Fibroblast of villous mesenchyme (primary cell): ENCODE measurements around the gene INCA1. TPM values are rescaled to one million over a fixed set of nuclear protein-coding genes. Genes with fewer than 3 reads are reported as not detected.

Experiments used
- DNase-seq: peaks from one replicate; pipeline ENCODE4 v3.0.0-alpha.2; 2010; ENCODE audit warnings: low read depth
- H3K4me3 ChIP-seq: 2 replicates; pipeline ENCODE4 v1.5.1; 2011; ENCODE audit warnings: low read depth, mild to moderate bottlenecking, low read length
- total RNA-seq: library from RNA; depleted of rRNA; stranded (reverse); fragments of >200 nt; gene quantifications from 2 replicates; pipeline ENCODE4 v1.2.3, GENCODE V29; 2012
- TF ChIP-seq, protein P1 (sequence below): IDR thresholded peaks from 2 replicates; pipeline ENCODE4 v1.5.1; 2012; ENCODE audit warnings: low read depth, mild to moderate bottlenecking, low read length; ENCODE audit not compliant: insufficient read depth

INCA1 gene
- total RNA-seq, 1 donor = 1.3 TPM

- H3K4me3 ChIP-seq = no peak overlapping the region
- DNase-seq = no peak
- TF ChIP-seq, protein P1, sequence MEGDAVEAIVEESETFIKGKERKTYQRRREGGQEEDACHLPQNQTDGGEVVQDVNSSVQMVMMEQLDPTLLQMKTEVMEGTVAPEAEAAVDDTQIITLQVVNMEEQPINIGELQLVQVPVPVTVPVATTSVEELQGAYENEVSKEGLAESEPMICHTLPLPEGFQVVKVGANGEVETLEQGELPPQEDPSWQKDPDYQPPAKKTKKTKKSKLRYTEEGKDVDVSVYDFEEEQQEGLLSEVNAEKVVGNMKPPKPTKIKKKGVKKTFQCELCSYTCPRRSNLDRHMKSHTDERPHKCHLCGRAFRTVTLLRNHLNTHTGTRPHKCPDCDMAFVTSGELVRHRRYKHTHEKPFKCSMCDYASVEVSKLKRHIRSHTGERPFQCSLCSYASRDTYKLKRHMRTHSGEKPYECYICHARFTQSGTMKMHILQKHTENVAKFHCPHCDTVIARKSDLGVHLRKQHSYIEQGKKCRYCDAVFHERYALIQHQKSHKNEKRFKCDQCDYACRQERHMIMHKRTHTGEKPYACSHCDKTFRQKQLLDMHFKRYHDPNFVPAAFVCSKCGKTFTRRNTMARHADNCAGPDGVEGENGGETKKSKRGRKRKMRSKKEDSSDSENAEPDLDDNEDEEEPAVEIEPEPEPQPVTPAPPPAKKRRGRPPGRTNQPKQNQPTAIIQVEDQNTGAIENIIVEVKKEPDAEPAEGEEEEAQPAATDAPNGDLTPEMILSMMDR = no peak
Measured at GRCh38 chr17:4982305-4982704, 15.0 kb downstream of the INCA1 start.

- no peak overlapping the region for H3K4me3 ChIP-seq
- TF ChIP-seq, protein P1 = peak; percentile 79
- peak; percentile 60 for DNase-seq
Measured at GRCh38 chr17:4980644-4981216, 16.6 kb downstream of the INCA1 start.

- no peak for DNase-seq
Measured at GRCh38 chr17:4978726-4979125, 18.6 kb downstream of the INCA1 start.

DNA sequence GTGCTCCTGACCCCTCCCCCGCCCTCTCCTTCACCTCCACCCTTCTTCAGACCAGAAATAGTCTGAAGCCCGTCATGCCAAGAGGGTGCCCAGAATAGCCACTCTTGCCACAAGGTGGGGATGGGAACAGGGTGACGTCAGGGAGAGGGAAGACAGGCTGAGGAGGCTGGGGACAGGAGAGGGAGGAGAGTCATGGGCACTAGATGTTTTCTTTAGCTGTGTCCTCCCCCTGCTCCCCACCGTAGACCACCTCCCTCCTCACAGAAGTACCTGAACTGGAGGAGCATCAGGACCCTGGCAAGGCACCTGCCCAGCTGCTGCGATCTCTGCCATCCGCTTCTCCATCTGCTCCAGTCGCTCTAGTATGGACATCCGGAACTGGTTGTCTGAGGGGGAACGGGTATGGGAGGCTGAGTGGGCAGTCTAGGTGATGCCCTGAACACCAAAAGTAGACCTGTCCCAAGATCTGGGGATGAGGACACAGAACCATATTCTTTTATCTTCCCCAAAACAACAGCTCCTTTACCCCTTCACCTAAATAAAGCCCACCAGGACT, 23.1 kb downstream of the INCA1 start:
- TF ChIP-seq, protein P1 = no peak
- no peak for DNase-seq
- no peak overlapping the region for H3K4me3 ChIP-seq

More at GRCh38 chr17:4978726-4979125, 18.6 kb downstream of the INCA1 start:
- TF ChIP-seq, protein P1 = no peak
- H3K4me3 ChIP-seq = no peak overlapping the region

DNA sequence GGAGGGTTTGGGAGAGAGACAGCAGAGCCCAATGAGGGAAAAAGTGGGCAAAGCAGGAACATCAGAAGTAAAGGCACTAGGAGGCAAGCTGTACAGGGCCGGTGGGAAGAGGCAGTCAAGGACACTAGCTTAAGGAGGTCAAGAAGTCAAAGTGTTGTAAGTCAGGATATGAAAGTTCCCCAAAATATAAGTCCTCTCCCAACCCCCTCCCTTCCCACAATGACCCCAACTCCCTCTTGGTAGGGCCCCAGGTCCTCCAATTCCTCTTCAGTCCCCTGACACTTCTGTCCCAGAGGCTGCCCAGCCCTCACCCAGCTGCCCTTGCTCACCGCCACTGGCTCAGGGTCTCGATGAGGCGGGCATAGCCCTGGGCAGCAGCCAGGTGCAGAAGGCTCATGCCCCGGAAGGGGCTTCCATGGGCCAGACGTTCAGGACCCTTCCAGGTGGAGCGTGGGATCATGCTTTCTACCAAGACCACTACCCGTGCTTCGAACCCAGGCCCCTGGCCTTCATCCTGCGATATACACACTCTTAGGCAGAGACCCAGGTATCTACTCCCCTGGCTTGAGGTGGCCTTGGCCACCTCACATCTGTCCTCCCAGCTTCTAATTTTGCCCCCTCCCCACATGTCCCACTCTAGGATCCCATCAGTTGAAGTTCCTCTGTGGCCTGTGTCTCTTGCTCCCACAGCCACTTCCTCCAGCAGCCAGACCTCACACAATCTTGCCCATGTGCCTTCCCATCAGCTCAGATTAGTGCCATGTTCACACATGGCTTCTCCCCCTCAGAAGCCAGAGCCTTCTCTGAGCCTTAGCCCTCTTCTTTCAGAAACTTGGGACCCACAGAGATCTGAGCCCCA, 23.8 kb downstream of the INCA1 start:
- TF ChIP-seq, protein P1 = no peak
- no peak overlapping the region for H3K4me3 ChIP-seq
- DNase-seq = no peak

DNA sequence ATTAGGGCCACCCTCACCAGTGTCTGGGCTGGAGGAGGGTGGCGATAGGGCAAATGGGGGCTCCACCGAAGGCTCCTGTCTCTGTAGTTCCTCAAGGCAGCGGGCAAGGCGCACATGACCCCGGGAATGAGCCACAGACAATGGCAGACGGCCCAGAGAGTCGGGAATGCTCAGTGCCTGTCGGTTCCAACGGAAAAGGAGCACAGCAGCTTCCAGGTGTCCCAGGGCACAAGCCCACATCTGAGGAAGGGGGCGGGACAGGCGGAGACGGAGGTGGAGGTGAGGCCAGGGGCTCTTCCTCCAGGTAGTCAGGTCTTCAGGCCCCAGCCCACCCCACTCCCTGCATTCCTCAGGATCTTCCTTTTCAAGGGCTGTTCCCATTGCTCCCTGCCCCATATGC, 24.6 kb downstream of the INCA1 start:
- TF ChIP-seq, protein P1 = no peak

More for the DNA sequence above, 24.6 kb downstream of the INCA1 start:
- no peak for DNase-seq
- H3K4me3 ChIP-seq = no peak overlapping the region
